Ovary (tissue), 9 donors: ENCODE measurements around the gene CRB2. TPM values are rescaled to one million over a fixed set of nuclear protein-coding genes. Genes with fewer than 3 reads are reported as not detected.

Experiments
- DNase-seq, 5 donors: peaks; one replicate each; pipeline ENCODE4 v3.0.0-alpha.2; 2019 to 2020
- H3K27ac ChIP-seq, 2 donors: fragments of 200-600 bp; one replicate each; pipeline versions ENCODE4 v1.5.1 to v1.8.0; 2019 to 2022
- H3K27me3 ChIP-seq: fragments of 200-600 bp; one replicate; pipeline ENCODE4 v1.8.0; 2022
- H3K36me3 ChIP-seq: fragments of 200-600 bp; sonication (generic); one replicate; pipeline ENCODE4 v1.5.1; 2019
- H3K4me1 ChIP-seq: one replicate; pipeline ENCODE4 v1.8.1; 2013; ENCODE audit warnings: mild to moderate bottlenecking, moderate library complexity; ENCODE audit not compliant: insufficient read depth
- H3K4me3 ChIP-seq: fragments of 200-600 bp; sonication (generic); one replicate; pipeline ENCODE4 v1.5.1; 2017
- H3K9me3 ChIP-seq, 2 donors: fragments of 200-600 bp in 1 of 2; sonication (generic) in 1 of 2; one replicate each; pipeline versions ENCODE4 v1.5.1 to v1.8.1; 2013 to 2019; ENCODE audit warnings: mild to moderate bottlenecking in 1 of 2, moderate library complexity in 1 of 2
- CTCF ChIP-seq, 3 donors: fragments of 450-650 bp in 2 of 3; fragments of 200-600 bp in 1 of 3; IDR thresholded peaks; one replicate each; pipeline versions ENCODE4 v1.5.1 to v1.8.0; 2016 to 2022; ENCODE audit warnings: antibody characterized with exemption in 3 of 3, mild to moderate bottlenecking in 1 of 3
- EP300 ChIP-seq: sonication (generic); formaldehyde crosslinking; IDR thresholded peaks from one replicate; pipeline ENCODE4 v1.6.1; 2017; ENCODE audit warnings: antibody characterized with exemption
- POLR2A ChIP-seq: fragments of 450-650 bp; IDR thresholded peaks from one replicate; pipeline ENCODE4 v1.6.1; 2017; ENCODE audit warnings: antibody characterized with exemption, mild to moderate bottlenecking, moderate library complexity
- WGBS, 3 donors: extraction: QIAGEN DNeasy Blood & Tissue Kit in 1 of 3; methylation state at CpG; one replicate each; pipeline versions ENCODE4 v1.1.5 to v1.1.7; 2013 to 2017; 5-methylcytosine and 5-hydroxymethylcytosine counted together
- intact Hi-C, 4 donors: fragments of 100-400 bp; cut with DNase I; formaldehyde crosslinking; loops; one replicate each; pipeline versions ENCODE4 v1.11.0 to v1.15.1; 2022 to 2023
- polyA plus RNA-seq, 2 donors: library from polyadenylated mRNA; stranded (reverse); fragments of 200-250 nt in 1 of 2; fragments of 350-450 nt in 1 of 2; fragmentation: Illumina TruSeq in 1 of 2; extraction: RNeasy Lipid Tissue Mini Kit (QIAGEN cat#74804) in 1 of 2; gene quantifications; one replicate each; pipeline ENCODE4 v1.2.3, GENCODE V29; 2013 to 2014
- total RNA-seq, 7 donors: library from RNA; depleted of rRNA in 2 of 7; stranded (reverse); fragments of >200 nt in 2 of 7; fragmentation: NEBNext Ultra II Directional in 3 of 7; extraction: Animal tissue kit (Norgen Biotek cat#: 25700) in 3 of 7; gene quantifications; one replicate each; pipeline versions ENCODE4 v1.1.0 to v1.2.4, GENCODE V29; 2016 to 2023
- donor health status: DM: no; HTN: no; CAD: no; lungs with moderate emphysema.
- donor health status: DM: no; HTN: no; CAD: no.
- donor health status: Bipolar disorder and iron deficiency.
- donor health status: DM: yes; HTN: yes; CAD: no.
- donor health status: DM: no; HTN: no; CAD: no.
- donor health status: DM: yes; HTN: yes; CAD: no.

Gene CRB2
- total and polyA plus RNA-seq, 9 donors = 0.13 to 20.4 (median 0.48) TPM

GRCh38 chr9:123368536-123369153, 12.6 kb downstream of the CRB2 start:
- intact Hi-C loops = no loop called here
- TF ChIP-seq CTCF (IDR thresholded peaks at IDR 0.05) = no peak
- TF ChIP-seq EP300 = no peak
- TF ChIP-seq POLR2A = no peak
- Histone ChIP-seq H3K36me3 (no peaks in the 10 kb centered on the region), H3K4me1 (peaks cover 7% of the 10 kb centered on the region), H3K27me3 (no peaks in the 10 kb centered on the region), H3K27ac (no peak overlapping the region), H3K9me3 (no peaks in the 10 kb centered on the region), H3K4me3 (no peak overlapping the region)
- WGBS, 3 donors = 59 to 64% (median 61%) methylated on average over 6 of the region's 6 CpGs
- no peak for DNase-seq

GRCh38 chr9:123369296-123369695, 13.3 kb downstream of the CRB2 start:
- H3K9me3 ChIP-seq = no peaks in the 10 kb centered on the region
- no peak overlapping the region for H3K4me3 ChIP-seq
- DNase-seq = no peak
- no peaks in the 10 kb centered on the region for H3K36me3 ChIP-seq
- no peak for TF ChIP-seq EP300
- TF ChIP-seq CTCF (IDR thresholded peaks at IDR 0.05) = no peak
- TF ChIP-seq POLR2A = no peak
- no peak overlapping the region for H3K27ac ChIP-seq
- intact Hi-C loops = no loop called here
- H3K4me1 ChIP-seq = peaks cover 7% of the 10 kb centered on the region
- WGBS, 3 donors = 83 to 84% (median 84%) methylated on average over 3 of the region's 3 CpGs
- H3K27me3 ChIP-seq = no peaks in the 10 kb centered on the region

GRCh38 chr9:123370108-123370507, 14.1 kb downstream of the CRB2 start:
- no peak for DNase-seq
- Histone ChIP-seq H3K9me3 (no peaks in the 10 kb centered on the region), H3K27ac (no peak overlapping the region), H3K4me3 (no peak overlapping the region), H3K36me3 (no peaks in the 10 kb centered on the region), H3K27me3 (no peaks in the 10 kb centered on the region), H3K4me1 (peaks cover 4% of the 10 kb centered on the region)
- no peak for TF ChIP-seq EP300
- no peak for TF ChIP-seq POLR2A
- TF ChIP-seq CTCF (IDR thresholded peaks at IDR 0.05) = no peak
- WGBS, 3 donors = 90 to 96% (median 92%) methylated on average over 13 of the region's 13 CpGs
- intact Hi-C loops = no loop called here

GRCh38 chr9:123370526-123371227, 14.7 kb downstream of the CRB2 start:
- DNase-seq = no peak
- TF ChIP-seq CTCF (IDR thresholded peaks at IDR 0.05) = no peak
- TF ChIP-seq POLR2A = no peak
- no peak for TF ChIP-seq EP300
- H3K27me3 ChIP-seq = no peaks in the 10 kb centered on the region
- H3K4me3 ChIP-seq = no peak overlapping the region
- no peaks in the 10 kb centered on the region for H3K36me3 ChIP-seq
- no peak overlapping the region for H3K27ac ChIP-seq
- intact Hi-C loops = no loop called here
- WGBS, 3 donors = 73 to 77% (median 76%) methylated on average over 27 to 29 of the region's 29 CpGs
- peaks cover 6% of the 10 kb centered on the region for H3K4me1 ChIP-seq
- no peaks in the 10 kb centered on the region for H3K9me3 ChIP-seq
